HepG2 (cell line): Measurements from ENCODE around the gene SNX9. TPM values are rescaled to one million over a fixed set of nuclear protein-coding genes. Genes with fewer than 3 reads are reported as not detected.

ENCODE experiments used
- CAMTA2 ChIP-seq: sonication (generic); formaldehyde crosslinking; IDR thresholded peaks from 2 replicates; pipeline ENCODE4 v1.4.0; 2020; ENCODE audit warnings: mild to moderate bottlenecking, missing genetic modification reagents, borderline replicate concordance
- HNF4G ChIP-seq, 2 experiments: sonication (generic) in 1 of 2; formaldehyde crosslinking in 1 of 2; IDR thresholded peaks; 2 replicates each; pipeline versions ENCODE4 v1.4.0 to v1.6.1; 2011 to 2020; ENCODE audit warnings: borderline replicate concordance in 2 of 2, low read depth in 2 of 2, mild to moderate bottlenecking in 2 of 2, low read length in 1 of 2, missing genetic modification reagents in 1 of 2, moderate library complexity in 1 of 2
- NFYB ChIP-seq: sonication (generic); formaldehyde crosslinking; IDR thresholded peaks from 2 replicates; pipeline ENCODE4 v1.4.0; 2020; ENCODE audit warnings: missing genetic modification reagents
- NR2F6 ChIP-seq, 2 experiments: IDR thresholded peaks; 2 replicates each; pipeline ENCODE4 v1.6.1; 2016; ENCODE audit warnings: antibody characterized with exemption in 1 of 2, mild to moderate bottlenecking in 1 of 2
- SAP130 ChIP-seq: IDR thresholded peaks from 2 replicates; pipeline ENCODE4 v1.6.1; 2016; ENCODE audit warnings: low read depth
- SETDB1 ChIP-seq: sonication (generic); formaldehyde crosslinking; IDR thresholded peaks from 2 replicates; pipeline ENCODE4 v1.5.1; 2020; ENCODE audit warnings: missing genetic modification reagents, mild to moderate bottlenecking, borderline replicate concordance
- SP5 ChIP-seq: IDR thresholded peaks from 2 replicates; pipeline ENCODE4 v1.6.1; 2016; ENCODE audit warnings: low read depth, borderline replicate concordance
- ZNF350 ChIP-seq: sonication (generic); formaldehyde crosslinking; IDR thresholded peaks from 2 replicates; pipeline ENCODE4 v1.4.0; 2020; ENCODE audit warnings: mild to moderate bottlenecking, low read depth, missing genetic modification reagents, borderline replicate concordance
- ZNF468 ChIP-seq: sonication (generic); formaldehyde crosslinking; IDR thresholded peaks from 2 replicates; pipeline ENCODE4 v1.8.0; 2022; ENCODE audit warnings: mild to moderate bottlenecking, moderate library complexity, missing genetic modification reagents
- polyA plus RNA-seq, 8 experiments: library from polyadenylated mRNA; depleted of rRNA in 3 of 8; stranded (reverse) in 7 of 8; unstranded in 1 of 8; fragments of >200 nt; fragmentation: Illumina TruSeq in 4 of 8; extraction: Trizol in 4 of 8; gene quantifications; 2 replicates each; pipeline versions ENCODE4 v1.2.1 to v1.2.3, GENCODE V29; 2011 to 2016; ENCODE audit warnings: low read depth in 4 of 8, missing spikeins in 1 of 8, mixed read lengths in 1 of 8; ENCODE audit not compliant: insufficient read depth in 1 of 8
- total RNA-seq, 5 experiments: library from RNA; depleted of rRNA; stranded (reverse); fragments of >200 nt; fragmentation: Illumina TruSeq; extraction: Trizol; gene quantifications; 2 replicates each; pipeline ENCODE4 v1.2.3, GENCODE V29; 2016; ENCODE audit warnings: low read depth in 1 of 5
- TF ChIP-seq, protein P1 (sequence below): fragments of 450-650 bp; IDR thresholded peaks from 2 replicates; pipeline ENCODE4 v1.6.1; 2016
- TF ChIP-seq, protein P2 (sequence below): sonication (generic); formaldehyde crosslinking; IDR thresholded peaks from 2 replicates; pipeline ENCODE4 v1.5.1; 2020; ENCODE audit warnings: missing genetic modification reagents, mild to moderate bottlenecking, borderline replicate concordance
- TF ChIP-seq, protein P3 (sequence below): sonication (generic); formaldehyde crosslinking; IDR thresholded peaks from 2 replicates; pipeline ENCODE4 v1.5.1; 2020; ENCODE audit warnings: mild to moderate bottlenecking, missing genetic modification reagents, moderate library complexity
- TF ChIP-seq, protein P4 (sequence below): sonication (generic); formaldehyde crosslinking; IDR thresholded peaks from 2 replicates; pipeline ENCODE4 v1.4.0; 2020; ENCODE audit warnings: missing genetic modification reagents
- TF ChIP-seq, protein P5 (sequence below), 2 experiments: sonication (generic) in 1 of 2; formaldehyde crosslinking in 1 of 2; IDR thresholded peaks; 2 replicates each; pipeline versions ENCODE4 v1.4.0 to v1.6.1; 2018 to 2020; ENCODE audit warnings: missing genetic modification reagents in 2 of 2, borderline replicate concordance in 1 of 2, low read depth in 1 of 2, mild to moderate bottlenecking in 1 of 2, missing biosample characterization in 1 of 2

SNX9 gene
- total and polyA plus RNA-seq, 2 of the 13 experiments (the other 11 are each of a cell fraction or from before 2014, with no cell fraction given) = 21.9 to 36.0 TPM

DNA sequence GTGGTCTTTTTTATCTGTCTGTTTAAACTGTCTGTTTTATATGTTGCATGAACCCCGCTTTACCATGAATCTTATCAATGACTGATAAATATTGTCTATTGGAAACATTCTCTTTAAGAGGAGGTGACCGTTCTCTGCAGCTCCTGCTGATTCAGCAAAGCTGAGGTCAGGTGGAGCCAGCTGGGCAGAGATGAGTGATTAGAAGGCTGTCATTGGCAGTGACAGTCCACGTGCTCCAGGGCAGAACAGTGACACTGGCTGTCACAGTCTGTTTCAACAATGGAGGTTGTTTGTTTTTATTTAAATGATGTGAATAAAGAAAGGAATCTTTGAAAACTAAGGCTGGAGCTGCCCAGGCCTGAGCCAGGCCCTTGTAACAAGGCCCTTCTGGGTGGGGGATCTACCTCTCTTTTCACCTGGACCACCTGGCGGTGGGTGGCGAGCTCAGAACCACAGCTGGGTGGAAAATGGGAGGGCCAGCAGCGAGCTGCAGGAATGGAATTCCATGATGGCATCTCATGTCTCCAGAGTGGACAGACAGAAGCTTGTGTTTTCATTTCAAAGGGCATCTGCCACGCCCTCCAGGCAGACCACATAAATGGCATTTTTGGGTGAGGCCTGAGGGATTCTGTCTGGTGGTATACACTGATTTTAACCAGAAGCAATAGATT, 171.2 kb downstream of the SNX9 start (continued):
- TF ChIP-seq, protein P1, sequence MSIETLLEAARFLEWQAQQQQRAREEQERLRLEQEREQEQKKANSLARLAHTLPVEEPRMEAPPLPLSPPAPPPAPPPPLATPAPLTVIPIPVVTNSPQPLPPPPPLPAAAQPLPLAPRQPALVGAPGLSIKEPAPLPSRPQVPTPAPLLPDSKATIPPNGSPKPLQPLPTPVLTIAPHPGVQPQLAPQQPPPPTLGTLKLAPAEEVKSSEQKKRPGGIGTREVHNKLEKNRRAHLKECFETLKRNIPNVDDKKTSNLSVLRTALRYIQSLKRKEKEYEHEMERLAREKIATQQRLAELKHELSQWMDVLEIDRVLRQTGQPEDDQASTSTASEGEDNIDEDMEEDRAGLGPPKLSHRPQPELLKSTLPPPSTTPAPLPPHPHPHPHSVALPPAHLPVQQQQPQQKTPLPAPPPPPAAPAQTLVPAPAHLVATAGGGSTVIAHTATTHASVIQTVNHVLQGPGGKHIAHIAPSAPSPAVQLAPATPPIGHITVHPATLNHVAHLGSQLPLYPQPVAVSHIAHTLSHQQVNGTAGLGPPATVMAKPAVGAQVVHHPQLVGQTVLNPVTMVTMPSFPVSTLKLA = 0 out of 2 replicates have a peak, but pooled peaks have one; percentile 35
- TF ChIP-seq, protein P2, sequence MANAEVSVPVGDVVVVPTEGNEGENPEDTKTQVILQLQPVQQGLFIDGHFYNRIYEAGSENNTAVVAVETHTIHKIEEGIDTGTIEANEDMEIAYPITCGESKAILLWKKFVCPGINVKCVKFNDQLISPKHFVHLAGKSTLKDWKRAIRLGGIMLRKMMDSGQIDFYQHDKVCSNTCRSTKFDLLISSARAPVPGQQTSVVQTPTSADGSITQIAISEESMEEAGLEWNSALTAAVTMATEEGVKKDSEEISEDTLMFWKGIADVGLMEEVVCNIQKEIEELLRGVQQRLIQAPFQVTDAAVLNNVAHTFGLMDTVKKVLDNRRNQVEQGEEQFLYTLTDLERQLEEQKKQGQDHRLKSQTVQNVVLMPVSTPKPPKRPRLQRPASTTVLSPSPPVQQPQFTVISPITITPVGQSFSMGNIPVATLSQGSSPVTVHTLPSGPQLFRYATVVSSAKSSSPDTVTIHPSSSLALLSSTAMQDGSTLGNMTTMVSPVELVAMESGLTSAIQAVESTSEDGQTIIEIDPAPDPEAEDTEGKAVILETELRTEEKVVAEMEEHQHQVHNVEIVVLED (CRISPR knock-in tag) = no peak
- TF ChIP-seq NR2F6 (IDR thresholded peaks at IDR 0.05) (no peak), NR2F6 (CRISPR knock-in tag; IDR thresholded peaks at IDR 0.05) (no peak), ZNF350 (CRISPR knock-in tag) (no peak), NFYB (CRISPR knock-in tag) (no peak), SAP130 (CRISPR knock-in tag) (peak; percentile 83), SP5 (peak; percentile 29; the same call in 1 of the 2 replicates), CAMTA2 (CRISPR knock-in tag) (no peak), HNF4G (IDR thresholded peaks at IDR 0.05; ENCODE audit: borderline replicate concordance, low read depth, low read length) (0 out of 2 replicates have a peak, but pooled peaks have one; percentile 7), HNF4G (CRISPR knock-in tag; IDR thresholded peaks at IDR 0.05; ENCODE audit: borderline replicate concordance, low read depth) (no peak), ZNF468 (no peak), SETDB1 (no peak)
- TF ChIP-seq, protein P3, sequence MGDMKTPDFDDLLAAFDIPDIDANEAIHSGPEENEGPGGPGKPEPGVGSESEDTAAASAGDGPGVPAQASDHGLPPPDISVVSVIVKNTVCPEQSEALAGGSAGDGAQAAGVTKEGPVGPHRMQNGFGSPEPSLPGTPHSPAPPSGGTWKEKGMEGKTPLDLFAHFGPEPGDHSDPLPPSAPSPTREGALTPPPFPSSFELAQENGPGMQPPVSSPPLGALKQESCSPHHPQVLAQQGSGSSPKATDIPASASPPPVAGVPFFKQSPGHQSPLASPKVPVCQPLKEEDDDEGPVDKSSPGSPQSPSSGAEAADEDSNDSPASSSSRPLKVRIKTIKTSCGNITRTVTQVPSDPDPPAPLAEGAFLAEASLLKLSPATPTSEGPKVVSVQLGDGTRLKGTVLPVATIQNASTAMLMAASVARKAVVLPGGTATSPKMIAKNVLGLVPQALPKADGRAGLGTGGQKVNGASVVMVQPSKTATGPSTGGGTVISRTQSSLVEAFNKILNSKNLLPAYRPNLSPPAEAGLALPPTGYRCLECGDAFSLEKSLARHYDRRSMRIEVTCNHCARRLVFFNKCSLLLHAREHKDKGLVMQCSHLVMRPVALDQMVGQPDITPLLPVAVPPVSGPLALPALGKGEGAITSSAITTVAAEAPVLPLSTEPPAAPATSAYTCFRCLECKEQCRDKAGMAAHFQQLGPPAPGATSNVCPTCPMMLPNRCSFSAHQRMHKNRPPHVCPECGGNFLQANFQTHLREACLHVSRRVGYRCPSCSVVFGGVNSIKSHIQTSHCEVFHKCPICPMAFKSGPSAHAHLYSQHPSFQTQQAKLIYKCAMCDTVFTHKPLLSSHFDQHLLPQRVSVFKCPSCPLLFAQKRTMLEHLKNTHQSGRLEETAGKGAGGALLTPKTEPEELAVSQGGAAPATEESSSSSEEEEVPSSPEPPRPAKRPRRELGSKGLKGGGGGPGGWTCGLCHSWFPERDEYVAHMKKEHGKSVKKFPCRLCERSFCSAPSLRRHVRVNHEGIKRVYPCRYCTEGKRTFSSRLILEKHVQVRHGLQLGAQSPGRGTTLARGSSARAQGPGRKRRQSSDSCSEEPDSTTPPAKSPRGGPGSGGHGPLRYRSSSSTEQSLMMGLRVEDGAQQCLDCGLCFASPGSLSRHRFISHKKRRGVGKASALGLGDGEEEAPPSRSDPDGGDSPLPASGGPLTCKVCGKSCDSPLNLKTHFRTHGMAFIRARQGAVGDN (CRISPR knock-in tag) = peak; percentile 59
- TF ChIP-seq, protein P4, sequence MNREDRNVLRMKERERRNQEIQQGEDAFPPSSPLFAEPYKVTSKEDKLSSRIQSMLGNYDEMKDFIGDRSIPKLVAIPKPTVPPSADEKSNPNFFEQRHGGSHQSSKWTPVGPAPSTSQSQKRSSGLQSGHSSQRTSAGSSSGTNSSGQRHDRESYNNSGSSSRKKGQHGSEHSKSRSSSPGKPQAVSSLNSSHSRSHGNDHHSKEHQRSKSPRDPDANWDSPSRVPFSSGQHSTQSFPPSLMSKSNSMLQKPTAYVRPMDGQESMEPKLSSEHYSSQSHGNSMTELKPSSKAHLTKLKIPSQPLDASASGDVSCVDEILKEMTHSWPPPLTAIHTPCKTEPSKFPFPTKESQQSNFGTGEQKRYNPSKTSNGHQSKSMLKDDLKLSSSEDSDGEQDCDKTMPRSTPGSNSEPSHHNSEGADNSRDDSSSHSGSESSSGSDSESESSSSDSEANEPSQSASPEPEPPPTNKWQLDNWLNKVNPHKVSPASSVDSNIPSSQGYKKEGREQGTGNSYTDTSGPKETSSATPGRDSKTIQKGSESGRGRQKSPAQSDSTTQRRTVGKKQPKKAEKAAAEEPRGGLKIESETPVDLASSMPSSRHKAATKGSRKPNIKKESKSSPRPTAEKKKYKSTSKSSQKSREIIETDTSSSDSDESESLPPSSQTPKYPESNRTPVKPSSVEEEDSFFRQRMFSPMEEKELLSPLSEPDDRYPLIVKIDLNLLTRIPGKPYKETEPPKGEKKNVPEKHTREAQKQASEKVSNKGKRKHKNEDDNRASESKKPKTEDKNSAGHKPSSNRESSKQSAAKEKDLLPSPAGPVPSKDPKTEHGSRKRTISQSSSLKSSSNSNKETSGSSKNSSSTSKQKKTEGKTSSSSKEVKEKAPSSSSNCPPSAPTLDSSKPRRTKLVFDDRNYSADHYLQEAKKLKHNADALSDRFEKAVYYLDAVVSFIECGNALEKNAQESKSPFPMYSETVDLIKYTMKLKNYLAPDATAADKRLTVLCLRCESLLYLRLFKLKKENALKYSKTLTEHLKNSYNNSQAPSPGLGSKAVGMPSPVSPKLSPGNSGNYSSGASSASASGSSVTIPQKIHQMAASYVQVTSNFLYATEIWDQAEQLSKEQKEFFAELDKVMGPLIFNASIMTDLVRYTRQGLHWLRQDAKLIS (CRISPR knock-in tag) = no peak
- TF ChIP-seq, protein P5, sequence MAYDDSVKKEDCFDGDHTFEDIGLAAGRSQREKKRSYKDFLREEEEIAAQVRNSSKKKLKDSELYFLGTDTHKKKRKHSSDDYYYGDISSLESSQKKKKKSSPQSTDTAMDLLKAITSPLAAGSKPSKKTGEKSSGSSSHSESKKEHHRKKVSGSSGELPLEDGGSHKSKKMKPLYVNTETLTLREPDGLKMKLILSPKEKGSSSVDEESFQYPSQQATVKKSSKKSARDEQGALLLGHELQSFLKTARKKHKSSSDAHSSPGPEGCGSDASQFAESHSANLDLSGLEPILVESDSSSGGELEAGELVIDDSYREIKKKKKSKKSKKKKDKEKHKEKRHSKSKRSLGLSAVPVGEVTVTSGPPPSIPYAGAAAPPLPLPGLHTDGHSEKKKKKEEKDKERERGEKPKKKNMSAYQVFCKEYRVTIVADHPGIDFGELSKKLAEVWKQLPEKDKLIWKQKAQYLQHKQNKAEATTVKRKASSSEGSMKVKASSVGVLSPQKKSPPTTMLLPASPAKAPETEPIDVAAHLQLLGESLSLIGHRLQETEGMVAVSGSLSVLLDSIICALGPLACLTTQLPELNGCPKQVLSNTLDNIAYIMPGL (CRISPR knock-in tag; IDR thresholded peaks at IDR 0.05; ENCODE audit: borderline replicate concordance in 1 of 2, low read depth in 1 of 2) = no peak
